Sigmoid colon (tissue), 4 donors: ENCODE measurements around the gene ZNF383.
"Not testable (repeated sequence)": the region's sequence is repeated elsewhere in the genome, so short reads cannot be mapped to it uniquely, and the experiment has no call there.

Source experiments
- CTCF ChIP-seq, 4 experiments: fragments of 450-650 bp in 3 of 4; fragments of 200-600 bp in 1 of 4; IDR thresholded peaks; one replicate each; pipeline ENCODE4 v1.5.1; 2016 to 2019; ENCODE audit warnings: antibody characterized with exemption in 4 of 4, mild to moderate bottlenecking in 3 of 4, moderate library complexity in 2 of 4
- EP300 ChIP-seq, 4 donors: sonication (generic); formaldehyde crosslinking; IDR thresholded peaks; one replicate each; pipeline ENCODE4 v1.6.1; 2017; ENCODE audit warnings: antibody characterized with exemption in 4 of 4

- TF ChIP-seq CTCF, EP300 (IDR thresholded peaks at IDR 0.05): not testable (repeated sequence)
Measured at GRCh38 chr19:37186071-37186470, 31.9 kb upstream of the ZNF383 start.
